GM11168 (cell line): ENCODE measurements around the gene AP3B2.

Experiments used
- in situ Hi-C: fragments of 300-500 bp; cut with MboI; formaldehyde crosslinking; loops from one replicate; pipeline ENCODE4 v1.12.0; 2022; ENCODE audit warnings: low sequenced_read_pairs; ENCODE audit not compliant: unreplicated experiment

AP3B2 gene

DNA sequence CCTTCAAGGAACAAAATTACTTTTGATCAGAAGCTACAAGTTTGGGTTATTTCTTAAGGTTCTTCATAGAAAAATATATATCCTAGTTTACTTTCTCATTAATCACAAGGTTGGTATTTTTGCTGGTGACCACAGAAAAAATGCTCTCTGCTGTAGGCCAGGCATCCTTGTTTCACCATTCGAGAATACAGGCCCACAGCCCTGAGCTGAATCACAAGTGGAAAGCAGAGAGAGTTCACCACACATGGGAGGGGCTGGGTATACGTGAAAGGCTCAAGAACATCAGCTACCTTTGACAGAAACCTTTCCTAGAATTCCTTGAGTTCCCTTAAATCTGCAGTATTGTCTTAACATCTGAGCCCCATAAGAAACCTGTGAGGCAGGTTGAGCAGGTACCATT, 85.7 kb downstream of the AP3B2 start:
- in situ Hi-C loops = no loop called here

DNA sequence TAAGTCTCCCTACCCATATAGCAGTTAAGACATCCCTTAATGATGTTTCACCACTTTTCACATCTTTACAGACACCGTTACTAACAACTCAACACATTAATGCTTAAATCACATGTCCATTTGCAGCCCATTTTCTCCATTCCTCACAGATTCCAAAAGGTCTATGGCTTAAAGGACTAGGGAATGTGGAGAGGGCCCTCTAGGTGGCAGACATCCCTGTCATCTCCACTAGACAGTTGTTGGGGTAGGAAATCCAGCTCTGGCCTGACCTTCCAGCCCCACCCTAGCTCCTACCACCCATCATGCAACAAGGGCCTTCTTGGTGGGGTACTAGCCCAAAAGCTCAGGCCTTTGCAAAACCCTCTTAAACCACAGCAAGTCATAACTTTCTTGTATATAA, 87.7 kb downstream of the AP3B2 start:
- in situ Hi-C loops = no loop called here

DNA sequence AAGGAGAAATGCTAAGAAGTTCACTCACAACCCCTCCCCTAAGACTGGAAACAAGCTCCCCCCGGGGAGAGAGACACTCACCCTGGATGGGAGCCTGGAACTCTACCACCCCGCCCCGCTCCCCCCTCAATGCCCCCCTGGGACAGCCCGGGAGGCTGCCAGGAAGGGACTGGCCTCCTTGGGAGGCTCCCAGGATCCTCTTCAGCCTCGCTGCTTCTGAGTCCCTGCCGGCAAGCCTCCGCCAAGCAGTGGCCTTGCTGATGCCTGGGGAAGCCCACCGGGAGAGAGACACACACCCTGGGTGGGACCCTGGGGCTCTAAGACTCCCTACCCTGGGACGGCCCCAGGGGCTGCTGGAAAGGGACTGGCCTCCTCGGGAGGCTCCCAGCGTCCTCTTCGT, 95.9 kb downstream of the AP3B2 start:
- in situ Hi-C loops = no loop called here

DNA sequence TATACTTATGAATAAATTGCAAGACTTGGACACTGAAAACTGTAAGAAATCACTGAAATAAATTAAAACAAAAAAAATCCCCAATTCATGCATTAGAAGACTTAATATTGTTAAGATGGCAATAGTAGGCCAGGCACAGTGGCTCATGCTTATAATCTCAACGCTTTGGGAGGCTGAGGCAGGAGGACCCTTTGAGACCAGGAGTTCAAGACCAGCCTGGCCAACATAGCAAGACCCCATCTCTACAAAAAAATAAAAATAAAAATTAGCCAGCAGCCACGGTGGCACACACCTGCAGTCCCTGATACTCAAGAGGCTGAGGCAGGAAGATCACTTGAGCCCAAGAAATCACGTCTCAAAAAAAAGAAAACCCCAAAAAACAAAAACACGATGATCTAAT, 98.3 kb downstream of the AP3B2 start:
- in situ Hi-C loops = no loop called here
